K562 (cell line): ENCODE data around the gene NCKAP1.

Experiments
- CTCF ChIP-seq, 3 experiments: IDR thresholded peaks in 2 of 3; conservative IDR thresholded peaks in 1 of 3; 2 replicates each; pipeline ENCODE4 v1.5.1; 2011 to 2012; ENCODE audit warnings: low read length in 3 of 3, mild to moderate bottlenecking in 3 of 3, control low read depth in 2 of 3, improper control_type of control experiment in 1 of 3, inconsistent platforms in 1 of 3, low read depth in 1 of 3, mixed read lengths in 1 of 3, moderate library complexity in 1 of 3; ENCODE audit not compliant: insufficient read depth in 2 of 3
- DLX4 ChIP-seq: fragments of 250-450 bp; sonication (Bioruptor Pico); IDR thresholded peaks from 2 replicates; pipeline ENCODE4 v1.6.1; 2021; ENCODE audit warnings: mild to moderate bottlenecking
- PATZ1 ChIP-seq: fragments of 250-450 bp; sonication (Bioruptor Pico); IDR thresholded peaks from 2 replicates; pipeline ENCODE4 v1.5.0; 2020; ENCODE audit warnings: mild to moderate bottlenecking, borderline replicate concordance

GRCh38 chr2:183078163-183078463 is 39.9 kb upstream of the NCKAP1 start:
- TF ChIP-seq DLX4 (CRISPR knock-in tag) (no peak), CTCF (IDR thresholded peaks at IDR 0.05 in 2 of 3, conservative IDR thresholded peaks at IDR 0.05 in 1 of 3; ENCODE audit: insufficient read depth in 2 of 3, low read depth in 1 of 3, low read length in 3 of 3) (no peak), PATZ1 (CRISPR knock-in tag) (no peak)
